HUES6 (cell line): ENCODE results near the gene RNASE1.
A peak's percentile ranks its signal among the peaks of the same experiment; 100 is the strongest.

Experiments used
- H3K27ac ChIP-seq: 2 replicates; pipeline ENCODE4 v1.7.0; 2013; ENCODE audit warnings: low read depth, mild to moderate bottlenecking, low read length, inconsistent platforms
- H3K27me3 ChIP-seq: 2 replicates; pipeline ENCODE4 v1.6.1; 2013; ENCODE audit warnings: low read length; ENCODE audit not compliant: control insufficient read depth, insufficient read depth
- H3K36me3 ChIP-seq: 2 replicates; pipeline ENCODE4 v1.6.1; 2013; ENCODE audit warnings: low read length; ENCODE audit not compliant: control insufficient read depth, insufficient read depth
- H3K4me1 ChIP-seq: 2 replicates; pipeline ENCODE4 v1.6.1; 2013; ENCODE audit warnings: low read length; ENCODE audit not compliant: control insufficient read depth, insufficient read depth
- H3K4me3 ChIP-seq: 2 replicates; pipeline ENCODE4 v1.5.1; 2013; ENCODE audit warnings: low read depth, low read length
- H3K9ac ChIP-seq: one replicate; pipeline ENCODE4 v1.6.1; 2013; ENCODE audit warnings: mild to moderate bottlenecking, low read length
- H3K9me3 ChIP-seq: 2 replicates; pipeline ENCODE4 v1.6.1; 2013; ENCODE audit warnings: low read depth, low read length; ENCODE audit not compliant: control insufficient read depth, insufficient read depth

RNASE1 gene

DNA sequence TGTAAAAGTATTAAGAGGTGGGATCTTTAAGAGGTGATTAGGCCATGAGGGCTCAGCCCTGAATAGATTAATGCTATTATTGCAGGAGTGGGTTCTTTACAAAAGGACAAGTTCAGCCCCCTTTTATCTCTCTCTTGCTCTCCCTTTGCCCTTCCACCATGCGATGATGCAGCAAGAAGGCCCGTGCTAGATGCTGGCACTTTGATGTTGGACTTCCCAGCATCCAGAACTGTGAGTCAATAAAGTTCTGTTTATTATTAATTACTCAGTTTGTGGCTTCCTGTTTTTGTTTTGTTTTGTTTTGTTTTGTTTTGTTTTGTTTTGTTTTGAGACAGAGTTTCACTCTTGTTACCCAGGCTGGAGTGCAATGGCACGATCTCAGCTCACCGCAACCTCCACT, 10.1 kb downstream of the RNASE1 start:
- H3K9me3 ChIP-seq, result no peaks in the 10 kb centered on the region
- no peaks in the 10 kb centered on the region for H3K36me3 ChIP-seq
- no peak overlapping the region for H3K9ac ChIP-seq
- peaks cover 16% of the 10 kb centered on the region for H3K4me1 ChIP-seq
- no peak overlapping the region for H3K4me3 ChIP-seq
- no peak overlapping the region for H3K27ac ChIP-seq
- no peaks in the 10 kb centered on the region for H3K27me3 ChIP-seq

DNA sequence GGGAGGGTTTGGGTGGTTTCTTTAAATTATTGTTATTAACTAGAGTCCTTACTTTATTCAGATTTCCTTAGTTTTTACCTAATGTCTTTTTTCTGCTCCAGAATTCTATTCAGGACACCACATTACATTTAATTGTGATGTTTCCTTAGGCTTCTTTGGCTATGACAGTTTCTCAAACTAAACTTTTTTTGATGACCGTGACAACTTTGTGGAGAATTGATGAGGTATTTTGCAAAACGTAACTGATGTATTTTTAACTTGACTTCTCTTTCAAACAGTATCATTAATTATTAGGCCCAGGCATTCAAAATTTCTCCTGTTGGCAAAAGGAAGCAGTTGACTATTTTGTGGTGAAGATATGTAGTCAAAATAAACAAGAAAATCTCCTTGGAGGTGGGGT, 11.0 kb downstream of the RNASE1 start:
- H3K36me3 ChIP-seq, result no peaks in the 10 kb centered on the region
- no peak overlapping the region for H3K9ac ChIP-seq
- H3K27me3 ChIP-seq, result no peaks in the 10 kb centered on the region

GRCh38 chr14:20791187-20791586, 11.5 kb downstream of the RNASE1 start:
- Histone ChIP-seq H3K9ac (no peak overlapping the region), H3K27me3 (no peaks in the 10 kb centered on the region), H3K36me3 (no peaks in the 10 kb centered on the region), H3K4me1 (peaks cover 16% of the 10 kb centered on the region), H3K27ac (no peak overlapping the region), H3K9me3 (no peaks in the 10 kb centered on the region), H3K4me3 (no peak overlapping the region)

More for the DNA sequence above, 11.0 kb downstream of the RNASE1 start:
- Histone ChIP-seq H3K4me3 (no peak overlapping the region), H3K4me1 (peaks cover 16% of the 10 kb centered on the region), H3K27ac (no peak overlapping the region), H3K9me3 (no peaks in the 10 kb centered on the region)

DNA sequence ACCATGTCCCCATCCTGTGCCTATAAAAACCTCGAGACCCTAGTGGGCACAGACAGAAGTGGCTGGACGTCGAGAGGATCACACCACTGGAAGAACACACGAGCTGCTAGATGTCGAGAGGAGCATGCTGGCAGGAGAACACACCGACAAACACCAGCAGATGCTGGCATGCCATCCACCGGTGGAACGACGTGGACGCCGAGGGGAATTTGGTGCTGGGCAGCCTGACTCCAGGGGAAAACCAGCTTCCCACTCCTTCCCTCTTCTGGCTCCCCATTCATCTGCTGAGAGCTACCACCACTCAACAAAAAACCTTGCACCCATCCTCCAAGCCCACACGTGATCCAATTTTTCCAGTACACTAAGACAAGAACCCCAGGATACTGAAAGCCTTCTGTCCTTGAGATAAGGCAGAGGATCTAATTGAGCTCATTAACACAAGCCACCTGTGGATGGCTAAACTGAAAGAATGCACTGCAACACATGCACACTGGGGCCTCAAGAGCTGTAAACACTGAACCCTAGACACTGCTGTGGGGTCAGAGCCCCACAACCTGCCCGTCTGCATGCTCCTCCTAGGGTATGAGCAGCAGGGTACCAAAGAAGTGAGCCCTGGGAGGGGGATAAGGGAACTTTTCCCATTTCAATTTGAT, 12.1 kb downstream of the RNASE1 start:
- no peak overlapping the region for H3K9ac ChIP-seq
- no peaks in the 10 kb centered on the region for H3K9me3 ChIP-seq
- no peak overlapping the region for H3K27ac ChIP-seq
- peaks cover 16% of the 10 kb centered on the region for H3K4me1 ChIP-seq
- no peaks in the 10 kb centered on the region for H3K36me3 ChIP-seq
- no peaks in the 10 kb centered on the region for H3K27me3 ChIP-seq
- H3K4me3 ChIP-seq, result no peak overlapping the region

DNA sequence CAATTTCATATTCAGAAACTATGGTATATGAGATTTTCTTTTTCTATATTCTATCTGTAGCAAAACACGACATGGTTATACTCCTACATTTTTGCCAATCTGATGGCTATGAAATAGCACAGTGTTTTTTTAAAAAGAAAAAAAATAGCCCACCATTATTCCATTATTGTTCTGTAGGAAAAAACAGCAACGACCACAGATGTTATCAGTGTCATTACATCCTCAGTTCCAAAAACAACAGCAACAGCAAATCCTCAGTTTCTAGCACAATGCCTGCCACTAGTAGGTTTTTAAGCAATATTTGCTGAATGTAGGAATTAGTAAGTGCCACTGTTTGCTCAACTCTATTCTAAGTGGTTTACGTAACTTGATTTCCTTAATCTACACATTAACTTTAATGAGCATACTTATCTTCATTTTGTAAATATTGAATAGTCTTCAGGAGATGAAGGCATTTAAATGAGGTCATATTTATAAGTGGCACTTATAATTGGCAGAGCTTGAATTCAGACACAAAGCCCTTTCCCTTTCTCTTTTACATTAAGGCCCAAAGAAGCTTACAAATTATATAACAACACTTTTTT, 13.3 kb downstream of the RNASE1 start:
- Histone ChIP-seq H3K36me3 (no peaks in the 10 kb centered on the region), H3K27me3 (no peaks in the 10 kb centered on the region), H3K9me3 (no peaks in the 10 kb centered on the region), H3K4me1 (peaks cover 9% of the 10 kb centered on the region; the same call in 1 of the 2 replicates), H3K9ac (no peak overlapping the region), H3K27ac (no peak overlapping the region), H3K4me3 (no peak overlapping the region)

DNA sequence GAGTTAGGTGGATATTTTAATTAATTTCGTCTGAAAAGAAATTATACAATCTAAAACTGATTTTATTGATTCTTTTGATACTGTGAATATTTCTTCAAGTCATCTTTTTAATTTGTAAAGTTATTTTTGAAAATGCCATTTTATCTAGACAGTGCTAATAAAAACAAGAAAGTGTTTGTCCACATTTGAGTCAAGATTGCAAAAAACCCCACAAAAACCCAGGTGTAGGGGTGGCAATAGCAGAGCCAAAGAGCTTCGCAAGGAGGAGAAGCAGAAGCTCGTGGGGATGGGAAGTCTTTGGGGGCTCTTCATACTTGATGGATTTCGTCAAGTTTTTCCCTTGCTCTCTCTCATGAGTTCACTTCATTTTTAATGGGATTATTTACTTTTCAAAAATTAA, 15.6 kb downstream of the RNASE1 start:
- Histone ChIP-seq H3K9me3 (no peaks in the 10 kb centered on the region), H3K27me3 (no peaks in the 10 kb centered on the region), H3K27ac (no peak overlapping the region), H3K36me3 (no peaks in the 10 kb centered on the region), H3K4me3 (no peak overlapping the region), H3K4me1 (peaks cover 21% of the 10 kb centered on the region), H3K9ac (no peak overlapping the region)

DNA sequence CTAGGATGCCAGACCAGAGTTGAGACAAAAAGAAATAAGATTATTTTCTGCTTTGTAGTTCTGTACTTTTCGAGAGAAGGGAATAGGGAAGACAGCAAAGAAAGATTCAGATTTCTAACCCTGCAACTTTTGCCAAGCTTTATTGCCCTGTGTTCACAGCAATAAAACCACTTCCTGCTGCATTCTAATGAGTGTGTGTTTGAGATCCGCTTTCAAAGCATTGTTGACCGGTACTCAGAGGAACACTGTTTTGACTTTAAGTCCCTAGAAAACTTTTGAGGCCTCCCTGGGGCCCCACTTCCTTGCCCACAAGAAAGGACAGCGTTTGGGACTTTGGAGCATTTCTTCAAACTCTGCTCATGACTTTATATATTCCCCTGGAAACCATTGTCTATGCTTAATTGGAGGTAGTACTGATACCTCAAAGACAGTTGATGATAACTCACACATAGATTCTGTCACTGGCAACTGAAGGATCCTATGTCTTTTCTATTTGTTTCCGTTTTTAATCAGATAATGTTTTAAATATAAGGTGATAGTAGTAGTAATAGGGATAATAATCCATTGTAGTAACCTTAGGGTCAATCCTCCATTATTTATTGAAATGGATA, 20.3 kb downstream of the RNASE1 start:
- Histone ChIP-seq H3K9me3 (no peaks in the 10 kb centered on the region), H3K27ac (peak overlapping the region; percentile 41; the same call in 1 of the 2 replicates), H3K4me1 (peaks cover 37% of the 10 kb centered on the region), H3K4me3 (peak overlapping the region; percentile 0; the same call in 1 of the 2 replicates), H3K9ac (peak overlapping the region; percentile 14), H3K27me3 (no peaks in the 10 kb centered on the region), H3K36me3 (no peaks in the 10 kb centered on the region)

- Histone ChIP-seq H3K27ac (peak overlapping the region; percentile 41; the same call in 1 of the 2 replicates), H3K9ac (peak overlapping the region; percentile 14), H3K9me3 (no peaks in the 10 kb centered on the region), H3K36me3 (no peaks in the 10 kb centered on the region), H3K4me3 (peak overlapping the region; percentile 0; the same call in 1 of the 2 replicates), H3K27me3 (no peaks in the 10 kb centered on the region), H3K4me1 (peaks cover 37% of the 10 kb centered on the region)
Observed at GRCh38 chr14:20781803-20782202, 20.8 kb downstream of the RNASE1 start.

DNA sequence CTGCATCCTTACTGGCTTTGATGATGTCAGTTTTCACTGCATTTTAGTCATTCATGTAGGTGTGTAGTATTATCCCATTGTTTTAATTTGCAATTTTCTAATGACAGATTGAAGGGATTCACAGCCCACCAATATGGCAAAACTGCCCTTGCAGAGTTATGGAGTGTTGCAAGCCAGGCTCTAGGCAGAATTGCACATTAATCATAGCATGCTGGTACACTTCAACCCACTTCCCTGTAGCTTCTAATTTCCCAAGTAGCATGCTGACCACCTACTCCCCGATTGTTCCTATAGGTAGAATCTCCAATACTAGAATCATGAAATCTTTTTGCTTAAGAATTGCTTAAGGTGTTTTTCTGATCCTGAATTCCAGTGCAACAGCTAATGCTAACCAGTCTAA, 26.7 kb downstream of the RNASE1 start:
- Histone ChIP-seq H3K27me3 (no peaks in the 10 kb centered on the region), H3K27ac (peak overlapping the region; percentile 75; the same call in 1 of the 2 replicates), H3K4me3 (0 out of 2 replicates have a peak overlapping the region, but pooled peaks have one; percentile 1), H3K4me1 (peaks cover 43% of the 10 kb centered on the region), H3K9ac (peak overlapping the region; percentile 50), H3K36me3 (no peaks in the 10 kb centered on the region), H3K9me3 (peaks cover 4% of the 10 kb centered on the region; the same call in 1 of the 2 replicates)

GRCh38 chr14:20775043-20775442, 27.6 kb downstream of the RNASE1 start:
- Histone ChIP-seq H3K9me3 (peaks cover 5% of the 10 kb centered on the region; the same call in 1 of the 2 replicates), H3K9ac (peak overlapping the region; percentile 50), H3K4me3 (peak overlapping the region; percentile 1), H3K27ac (peak overlapping the region; percentile 75), H3K4me1 (peaks cover 37% of the 10 kb centered on the region), H3K27me3 (no peaks in the 10 kb centered on the region), H3K36me3 (no peaks in the 10 kb centered on the region)

GRCh38 chr14:20774258-20774824, 28.3 kb downstream of the RNASE1 start:
- Histone ChIP-seq H3K4me1 (peaks cover 34% of the 10 kb centered on the region), H3K27me3 (no peaks in the 10 kb centered on the region), H3K9me3 (peaks cover 5% of the 10 kb centered on the region; the same call in 1 of the 2 replicates), H3K9ac (peak overlapping the region; percentile 50), H3K4me3 (peak overlapping the region; percentile 1), H3K27ac (peak overlapping the region; percentile 75), H3K36me3 (no peaks in the 10 kb centered on the region)
